Occipital lobe (tissue), 2 donors: ENCODE results near the gene MTCH2. TPM values are rescaled to one million over a fixed set of nuclear protein-coding genes. Genes with fewer than 3 reads are reported as not detected.
A peak's percentile ranks its signal among the peaks of the same experiment; 100 is the strongest.
"Not testable (repeated sequence)": the region's sequence is repeated elsewhere in the genome, so short reads cannot be mapped to it uniquely, and the experiment has no call there.

Source experiments
- DNase-seq: peaks from one replicate; lab custom pipeline; 2025; lab: John Stamatoyannopoulos, UW
- total RNA-seq: library from RNA; depleted of rRNA; stranded (reverse); fragments of >200 nt; gene quantifications from one replicate; pipeline ENCODE4 v1.2.3, GENCODE V29; 2014

MTCH2 gene
- total RNA-seq, 1 donor from 2014 or later = 89.2 TPM

- not testable (repeated sequence) for DNase-seq
Measured at GRCh38 chr11:47640506-47640905, 1.9 kb downstream of the MTCH2 start.

GRCh38 chr11:47636331-47636730 is 6.0 kb downstream of the MTCH2 start:
- not testable (repeated sequence) for DNase-seq

GRCh38 chr11:47631473-47631872 is 10.9 kb downstream of the MTCH2 start:
- DNase-seq = no peak

GRCh38 chr11:47628026-47628425 is 14.3 kb downstream of the MTCH2 start:
- DNase-seq = no peak

GRCh38 chr11:47626234-47626633 is 16.1 kb downstream of the MTCH2 start:
- DNase-seq = no peak

GRCh38 chr11:47620836-47621378 is 21.5 kb downstream of the MTCH2 start:
- no peak for DNase-seq

GRCh38 chr11:47617417-47617809 is 24.9 kb downstream of the MTCH2 start:
- DNase-seq = no peak

- peak; percentile 65 for DNase-seq
Measured at GRCh38 chr11:47616726-47617416, 25.5 kb downstream of the MTCH2 start.

GRCh38 chr11:47615249-47615648 is 27.1 kb downstream of the MTCH2 start:
- DNase-seq = no peak

- DNase-seq = no peak
Measured at GRCh38 chr11:47611348-47611794, 31.0 kb downstream of the MTCH2 start.

- no peak for DNase-seq
Measured at GRCh38 chr11:47609675-47610074, 32.7 kb downstream of the MTCH2 start.

- DNase-seq = no peak
Measured at GRCh38 chr11:47607380-47607779, 35.0 kb downstream of the MTCH2 start.

GRCh38 chr11:47606731-47607130 is 35.6 kb downstream of the MTCH2 start:
- DNase-seq = no peak

- DNase-seq = no peak
Measured at GRCh38 chr11:47605921-47606320, 36.4 kb downstream of the MTCH2 start.

GRCh38 chr11:47603295-47603694 is 39.1 kb downstream of the MTCH2 start:
- no peak for DNase-seq

- DNase-seq = no peak
Measured at GRCh38 chr11:47599902-47600301, 42.5 kb downstream of the MTCH2 start.

GRCh38 chr11:47595967-47596366 is 46.4 kb downstream of the MTCH2 start:
- DNase-seq = no peak

- no peak for DNase-seq
Measured at GRCh38 chr11:47595029-47595428, 47.3 kb downstream of the MTCH2 start.

GRCh38 chr11:47593934-47594855 is 48.2 kb downstream of the MTCH2 start, which contains the start of gene C1QTNF4:
TSS of gene C1QTNF4 (minus strand) at chr11:47594411. CDS start at chr11:47590810, 3,601 bp downstream.
- no peak for DNase-seq

- no peak for DNase-seq
Measured at GRCh38 chr11:47593492-47593933, 48.8 kb downstream of the MTCH2 start.

- DNase-seq = no peak
Measured at GRCh38 chr11:47592970-47593369, 49.4 kb downstream of the MTCH2 start.

- DNase-seq = no peak
Measured at GRCh38 chr11:47592251-47592650, 50.1 kb downstream of the MTCH2 start.
